C4-2B (cell line): Measurements from ENCODE around the gene MSI2.

ENCODE experiments used
- ZFX ChIP-seq: fragments of 450-650 bp; IDR thresholded peaks from 2 replicates; pipeline ENCODE4 v1.6.1; 2017
- TF ChIP-seq, protein P1 (sequence below): fragments of 450-650 bp; conservative IDR thresholded peaks from 2 replicates; pipeline ENCODE4 v1.5.1; 2017; ENCODE audit warnings: mild to moderate bottlenecking

DNA sequence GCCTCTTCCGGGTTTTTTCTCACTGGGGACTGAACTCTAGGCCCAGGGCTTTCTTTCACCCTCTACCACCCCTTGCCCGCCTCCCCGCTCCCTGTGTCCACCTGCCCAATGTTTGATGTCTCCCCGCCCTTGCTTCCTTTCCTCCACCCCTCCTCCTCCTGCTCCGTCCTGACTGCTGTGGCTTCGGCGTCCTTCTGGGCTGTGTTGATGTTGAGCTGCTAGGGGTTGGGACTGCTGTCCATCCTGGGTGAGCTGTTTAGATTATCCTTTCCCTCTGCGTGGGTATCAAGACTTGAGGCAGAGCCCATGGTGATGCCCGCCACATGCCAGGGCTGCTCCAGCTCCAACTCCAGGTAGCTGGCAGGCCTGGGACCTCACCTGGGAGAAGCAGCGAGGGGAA is 371.3 kb downstream of the MSI2 start:
- TF ChIP-seq, protein P1, sequence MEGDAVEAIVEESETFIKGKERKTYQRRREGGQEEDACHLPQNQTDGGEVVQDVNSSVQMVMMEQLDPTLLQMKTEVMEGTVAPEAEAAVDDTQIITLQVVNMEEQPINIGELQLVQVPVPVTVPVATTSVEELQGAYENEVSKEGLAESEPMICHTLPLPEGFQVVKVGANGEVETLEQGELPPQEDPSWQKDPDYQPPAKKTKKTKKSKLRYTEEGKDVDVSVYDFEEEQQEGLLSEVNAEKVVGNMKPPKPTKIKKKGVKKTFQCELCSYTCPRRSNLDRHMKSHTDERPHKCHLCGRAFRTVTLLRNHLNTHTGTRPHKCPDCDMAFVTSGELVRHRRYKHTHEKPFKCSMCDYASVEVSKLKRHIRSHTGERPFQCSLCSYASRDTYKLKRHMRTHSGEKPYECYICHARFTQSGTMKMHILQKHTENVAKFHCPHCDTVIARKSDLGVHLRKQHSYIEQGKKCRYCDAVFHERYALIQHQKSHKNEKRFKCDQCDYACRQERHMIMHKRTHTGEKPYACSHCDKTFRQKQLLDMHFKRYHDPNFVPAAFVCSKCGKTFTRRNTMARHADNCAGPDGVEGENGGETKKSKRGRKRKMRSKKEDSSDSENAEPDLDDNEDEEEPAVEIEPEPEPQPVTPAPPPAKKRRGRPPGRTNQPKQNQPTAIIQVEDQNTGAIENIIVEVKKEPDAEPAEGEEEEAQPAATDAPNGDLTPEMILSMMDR, result no peak
- TF ChIP-seq ZFX, result no peak
